Right lobe of liver (tissue), 6 donors: Measurements from ENCODE around the gene CAMK2B. TPM values are rescaled to one million over a fixed set of nuclear protein-coding genes. Genes with fewer than 3 reads are reported as not detected.

Source experiments
- ATAC-seq, 4 donors: fragments of 200-7000 bp; cut with Tn5 transposase; one replicate each; pipeline ENCODE4 v1.9.1; 2020; ENCODE audit warnings: mild to moderate bottlenecking in 4 of 4, moderate library complexity in 4 of 4
- DNase-seq, 3 donors: peaks; one replicate each; pipeline ENCODE4 v3.0.0-alpha.2; 2020
- H3K27ac ChIP-seq, 3 donors: fragments of 200-600 bp; one replicate each; pipeline ENCODE4 v1.8.0; 2022
- H3K27me3 ChIP-seq, 2 donors: fragments of 200-600 bp; one replicate each; pipeline ENCODE4 v1.8.0; 2022
- H3K36me3 ChIP-seq, 4 donors: fragments of 200-600 bp; sonication (generic) in 1 of 4; one replicate each; pipeline versions ENCODE4 v1.5.1 to v1.8.0; 2017 to 2022; ENCODE audit warnings: control low read depth in 1 of 4
- H3K4me1 ChIP-seq, 4 donors: fragments of 200-600 bp; sonication (generic) in 1 of 4; one replicate each; pipeline versions ENCODE4 v1.5.1 to v1.8.0; 2017 to 2022; ENCODE audit warnings: control low read depth in 1 of 4
- H3K4me3 ChIP-seq, 3 donors: fragments of 200-600 bp; one replicate each; pipeline ENCODE4 v1.8.0; 2022
- H3K9me3 ChIP-seq, 4 donors: fragments of 200-600 bp; sonication (generic) in 1 of 4; one replicate each; pipeline versions ENCODE4 v1.5.1 to v1.8.0; 2017 to 2022; ENCODE audit warnings: control low read depth in 1 of 4
- CTCF ChIP-seq, 4 donors: fragments of 200-600 bp in 3 of 4; fragments of 450-650 bp in 1 of 4; IDR thresholded peaks; one replicate each; pipeline versions ENCODE4 v1.5.1 to v1.8.0; 2016 to 2022; ENCODE audit warnings: antibody characterized with exemption in 4 of 4, mild to moderate bottlenecking in 2 of 4
- POLR2A ChIP-seq: fragments of 450-650 bp; IDR thresholded peaks from one replicate; pipeline ENCODE4 v1.6.1; 2017; ENCODE audit warnings: antibody characterized with exemption, mild to moderate bottlenecking
- WGBS: methylation state at CpG from one replicate; pipeline ENCODE4 v1.1.6; 2018; ENCODE audit warnings: low coverage, low lambda C conversion rate; ENCODE audit not compliant: insufficient coverage; ENCODE audit errors: missing lambda C conversion rate; 5-methylcytosine and 5-hydroxymethylcytosine counted together
- intact Hi-C, 2 donors: fragments of 100-400 bp; cut with DNase I; formaldehyde crosslinking; loops; one replicate each; pipeline versions ENCODE4 v1.11.2 to v1.14.1; 2022
- total RNA-seq, 6 experiments: library from RNA; depleted of rRNA in 2 of 6; stranded (reverse); fragments of >200 nt in 2 of 6; fragmentation: NEBNext Ultra II Directional in 3 of 6; extraction: Animal tissue kit (Norgen Biotek cat#: 25700) in 3 of 6; gene quantifications; one replicate each; pipeline versions ENCODE4 v1.1.0 to v1.2.4, GENCODE V29; 2016 to 2023
- donor health status: DM: no; HTN: yes; CAD: no.
- donor health status: DM: no; HTN: no; CAD: no.
- donor health status: DM: no; HTN: no; CAD: no.
- donor health status: DM: no; HTN: yes; CAD: no.
- donor health status: DM: no; HTN: yes; CAD: no.

Gene CAMK2B
- total RNA-seq, 6 experiments from 2014 or later: 2.1 to 5.1 (median 3.3) TPM

- H3K9me3 ChIP-seq: no peaks in the 10 kb centered on the region
- DNase-seq: peak in 2 of 3 donors; percentile 11 to 31
- no peaks in the 10 kb centered on the region for H3K4me1 ChIP-seq
- no peak overlapping the region for H3K27ac ChIP-seq
- intact Hi-C loops: no loop called here
- ATAC-seq: no peak
- 75% methylated on average over 4 of the region's 18 CpGs for WGBS
- no peaks in the 10 kb centered on the region for H3K27me3 ChIP-seq
- H3K36me3 ChIP-seq: no peaks in the 10 kb centered on the region
- TF ChIP-seq POLR2A (no peak), CTCF (IDR thresholded peaks at IDR 0.05) (no peak)
- H3K4me3 ChIP-seq: no peak overlapping the region
These were observed 101.1 kb downstream of the CAMK2B start for GRCh38 chr7:44224080-44224973.

DNA sequence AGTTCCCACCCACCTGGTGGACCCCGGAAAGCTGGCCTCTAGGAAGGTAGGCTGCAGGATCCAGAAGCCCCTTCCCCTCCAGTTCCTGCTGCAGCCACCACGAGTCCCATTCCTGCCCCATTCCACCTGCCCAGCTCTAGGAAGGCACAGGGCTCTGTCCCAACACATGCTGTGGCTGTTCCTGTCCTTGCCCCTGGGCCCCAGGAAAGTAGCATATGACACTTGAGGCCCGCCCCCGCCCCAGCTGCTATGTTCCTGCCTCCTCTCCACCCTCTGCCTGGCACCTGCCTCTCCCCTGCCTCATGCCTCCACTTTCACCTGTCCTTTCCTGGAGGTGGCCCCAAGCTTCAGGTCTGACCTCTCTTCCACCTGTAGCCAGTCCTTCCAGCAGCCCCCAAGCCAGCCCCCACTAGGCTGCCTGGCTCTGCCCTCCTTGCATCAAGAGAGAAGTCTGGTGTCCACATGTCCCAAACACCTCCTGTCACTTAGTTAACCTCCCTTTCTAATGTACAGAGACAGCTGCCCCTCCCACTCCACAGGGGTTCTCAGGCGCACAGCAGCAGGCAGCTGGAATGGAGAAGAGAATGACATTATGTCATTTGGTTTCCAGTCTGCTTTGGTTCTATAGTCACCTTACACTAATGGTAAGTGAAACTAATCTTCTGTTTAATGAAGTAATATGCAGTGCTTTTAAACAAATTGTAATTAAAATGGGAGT, 101.9 kb downstream of the CAMK2B start:
- DNase-seq: peak in 2 of 3 donors; percentile 10 to 20
- H3K27ac ChIP-seq: no peak overlapping the region
- no peaks in the 10 kb centered on the region for H3K27me3 ChIP-seq
- intact Hi-C loops: no loop called here
- no peaks in the 10 kb centered on the region for H3K4me1 ChIP-seq
- 100% methylated on average over 1 of the region's 5 CpGs for WGBS
- H3K36me3 ChIP-seq: no peaks in the 10 kb centered on the region
- TF ChIP-seq CTCF (IDR thresholded peaks at IDR 0.05) (no peak), POLR2A (no peak)
- no peaks in the 10 kb centered on the region for H3K9me3 ChIP-seq
- ATAC-seq: no peak
- no peak overlapping the region for H3K4me3 ChIP-seq

DNA sequence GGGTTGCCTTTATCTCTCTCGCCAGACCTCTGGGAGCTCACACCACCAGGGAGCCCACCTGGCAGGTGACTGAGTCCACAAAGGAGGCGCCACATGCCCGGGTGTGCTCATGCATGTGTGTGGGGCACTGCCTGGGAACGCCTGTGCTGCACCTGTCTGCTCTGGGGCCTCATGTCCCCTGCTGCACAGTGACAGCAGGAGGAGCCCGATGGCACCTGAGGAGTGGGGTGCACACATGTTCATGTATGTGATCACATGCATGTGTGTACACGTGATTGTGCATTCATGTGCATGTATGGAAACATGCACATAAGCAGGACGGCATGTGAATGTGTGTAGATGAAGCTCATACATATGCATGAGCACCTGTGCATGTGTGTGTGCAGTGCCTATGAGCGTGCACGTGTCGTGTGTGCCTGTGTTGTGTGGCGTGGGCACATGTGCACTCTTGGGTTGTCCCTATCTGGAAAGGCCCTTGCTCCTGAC, 102.6 kb downstream of the CAMK2B start:
- H3K4me1 ChIP-seq: no peaks in the 10 kb centered on the region
- no peak overlapping the region for H3K4me3 ChIP-seq
- no peaks in the 10 kb centered on the region for H3K36me3 ChIP-seq
- 90% methylated on average over 9 of the region's 11 CpGs for WGBS
- no peak for TF ChIP-seq POLR2A
- TF ChIP-seq CTCF (IDR thresholded peaks at IDR 0.05): no peak
- ATAC-seq: no peak
- peak in 2 of 3 donors; percentile 10 to 44 for DNase-seq
- H3K27me3 ChIP-seq: no peaks in the 10 kb centered on the region
- H3K27ac ChIP-seq: no peak overlapping the region
- intact Hi-C loops: no loop called here
- no peaks in the 10 kb centered on the region for H3K9me3 ChIP-seq

DNA sequence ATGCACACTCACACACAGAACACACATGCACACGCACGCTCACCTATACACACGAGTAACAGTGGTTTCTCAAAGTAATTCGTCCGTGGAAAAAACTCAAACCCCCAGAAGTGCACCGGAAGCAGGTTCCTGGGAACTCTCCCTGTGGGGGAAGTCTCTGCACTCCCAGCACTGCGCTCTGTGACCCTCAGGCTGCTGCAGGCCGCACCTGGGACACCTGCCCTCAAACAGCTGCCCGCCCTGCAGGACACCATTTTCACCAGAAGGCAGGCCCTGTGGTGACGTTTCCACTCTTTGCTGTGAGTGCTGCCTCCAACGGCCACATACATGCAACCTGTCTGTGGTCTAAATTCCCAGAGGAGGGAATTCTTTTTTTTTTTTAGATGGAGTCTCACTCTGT, 103.3 kb downstream of the CAMK2B start:
- no peak overlapping the region for H3K27ac ChIP-seq
- no peak overlapping the region for H3K4me3 ChIP-seq
- TF ChIP-seq CTCF (IDR thresholded peaks at IDR 0.05) (no peak), POLR2A (no peak)
- no peak for ATAC-seq
- no peaks in the 10 kb centered on the region for H3K27me3 ChIP-seq
- intact Hi-C loops: no loop called here
- DNase-seq: peak in 2 of 3 donors; percentile 3 to 29
- H3K9me3 ChIP-seq: no peaks in the 10 kb centered on the region
- H3K4me1 ChIP-seq: no peaks in the 10 kb centered on the region
- no peaks in the 10 kb centered on the region for H3K36me3 ChIP-seq
- WGBS: 60% methylated on average over 1 of the region's 11 CpGs
